ENCODE results near the gene FHIT.
"Not testable (repeated sequence)": the region's sequence is repeated elsewhere in the genome, so short reads cannot be mapped to it uniquely, and the experiment has no call there.

DNA sequence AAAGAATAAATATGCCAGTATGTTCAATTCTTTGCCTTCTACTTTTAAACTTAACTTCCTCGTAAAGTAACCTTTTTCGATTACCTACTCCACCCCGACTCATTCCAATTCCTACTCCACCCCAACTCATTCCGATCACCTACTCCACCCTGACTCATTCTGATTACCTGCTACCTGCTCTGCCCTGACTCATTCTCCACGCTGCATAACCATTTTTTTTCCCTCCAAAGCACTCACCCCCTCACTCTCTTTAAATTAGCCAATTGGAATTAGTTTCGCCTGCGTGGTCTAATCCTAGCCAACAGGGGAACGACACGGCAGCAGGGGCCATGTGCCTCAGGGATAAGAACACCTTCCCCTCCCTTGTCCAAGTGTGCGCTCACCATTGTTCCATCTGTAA, 362.3 kb downstream of the FHIT start:
- not testable (repeated sequence) for TF ChIP-seq CTCF, POLR2AphosphoS5, EP300 (IDR thresholded peaks at IDR 0.05)
